Measurements from ENCODE around the gene CWC15. TPM values are rescaled to one million over a fixed set of nuclear protein-coding genes. Genes with fewer than 3 reads are reported as not detected.

CWC15 gene
- total and polyA plus RNA-seq, 10 of the 15 experiments (the other 5 are each of a cell fraction or from before 2014, with no cell fraction given): 43.3 to 142 (median 75.1) TPM

GRCh38 chr11:94964934-94965333 is 8.4 kb downstream of the CWC15 start:
- no peak overlapping the region for H3K4me3 ChIP-seq
- H4K20me1 ChIP-seq (ENCODE audit: control insufficient read depth, insufficient read depth): no peaks in the 10 kb centered on the region
- FAIRE-seq (no peak), ATAC-seq (peak; percentile 32; the same call in 1 of the 3 replicates), DNase-seq (ENCODE audit: low read depth, low spot score) (no peak)
- RAD21 ChIA-PET (ENCODE audit: unreplicated experiment): no interaction called here
- TF ChIP-seq KDM1A (IDR thresholded peaks at IDR 0.05; ENCODE audit: borderline replicate concordance) (no peak), E2F8 (IDR thresholded peaks at IDR 0.05; ENCODE audit: low read depth, partially characterized antibody) (no peak), EGR1 (IDR thresholded peaks at IDR 0.05; ENCODE audit: borderline replicate concordance in 1 of 2, low read depth in 2 of 2, low read length in 2 of 2) (no peak), MXI1 (IDR thresholded peaks at IDR 0.05; ENCODE audit: low read depth, low read length) (no peak), SMARCA5 (IDR thresholded peaks at IDR 0.05) (no peak)
- H3K79me2 ChIP-seq (ENCODE audit: control insufficient read depth, insufficient read depth, low read length): no peaks in the 10 kb centered on the region
- H3K27ac ChIP-seq (ENCODE audit: control insufficient read depth, insufficient read depth): no peak overlapping the region
- CTCF ChIA-PET: interaction anchor here (1.0 kb wide), 1 partner anchor 11 kb away, joined by 3 read pairs; no protein-coding TSS in a partner anchor
- no peak overlapping the region for H3K4me2 ChIP-seq (ENCODE audit: control insufficient read depth, insufficient read depth)
- in situ Hi-C loops (cut with MboI) (no loop called here), intact Hi-C loops (cut with micrococcal nuclease; ENCODE audit: unreplicated experiment) (loop anchor here (5.0 to 10.0 kb wide), 2 partner anchors 343 to 820 kb away; partner anchors contain the start of gene FAM76B)
- peaks cover 6 to 46% of the 10 kb centered on the region in 2 experiments for H3K36me3 ChIP-seq (ENCODE audit: control insufficient read depth in 2 of 2, insufficient read depth in 2 of 2, low read length in 1 of 2)
- no peak overlapping the region for H2AFZ ChIP-seq (ENCODE audit: control insufficient read depth, low read depth, low read length)
- H3K27me3 ChIP-seq (replicated peaks in 1 of 2; ENCODE audit: control insufficient read depth in 2 of 2, insufficient read depth in 2 of 2, low read length in 1 of 2): no peaks in the 10 kb centered on the region
- SMC1A ChIA-PET (ENCODE audit: uncharacterized antibody, unreplicated experiment): interaction anchor here (1.0 kb wide), 1 partner anchor 11 kb away, joined by 4 read pairs; no protein-coding TSS in a partner anchor
- no peaks in the 10 kb centered on the region for H3K4me1 ChIP-seq (ENCODE audit: control insufficient read depth, insufficient read depth, low read length)
- no TSS peak for BruUV-seq (replicated peaks)
- H3K9me3 ChIP-seq (replicated peaks; ENCODE audit: control insufficient read depth, insufficient read depth, low read length): no peaks in the 10 kb centered on the region
- POLR2A ChIA-PET: no interaction called here
- 97% methylated on average over 4 of the region's 4 CpGs for whole genome bisulfite sequencing (ENCODE audit: insufficient coverage, insufficient replicate concordance, low lambda C conversion rate, missing lambda C conversion rate)
- no peak overlapping the region for H3K9ac ChIP-seq (ENCODE audit: control insufficient read depth, insufficient read depth, low read length)
